ENCODE results near the gene CYP27C1. TPM values are rescaled to one million over a fixed set of nuclear protein-coding genes. Genes with fewer than 3 reads are reported as not detected.
"Not testable (repeated sequence)": the region's sequence is repeated elsewhere in the genome, so short reads cannot be mapped to it uniquely, and the experiment has no call there.

CYP27C1 gene
- total RNA-seq, 2 experiments from 2014 or later = not detected

DNA sequence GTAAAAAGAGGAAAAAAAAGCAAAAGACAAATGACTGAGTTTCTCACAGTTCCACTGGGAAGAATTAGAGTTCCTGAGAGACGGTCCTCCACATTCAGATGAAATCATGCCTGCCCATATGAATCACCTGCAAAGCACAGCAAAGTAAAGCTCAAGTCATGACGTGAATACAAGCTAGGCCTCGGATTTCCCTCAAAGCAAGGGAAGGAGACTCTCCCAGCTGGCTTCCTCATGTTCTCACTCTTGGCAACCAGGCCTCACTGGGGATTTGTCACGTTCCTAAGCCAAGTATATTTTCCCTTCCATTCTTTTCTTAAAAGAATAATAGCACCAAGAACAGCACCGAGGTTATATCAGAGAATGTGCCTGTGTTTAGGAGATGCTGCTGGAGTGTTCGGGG is 47.0 kb downstream of the CYP27C1 start:
- Mint-ChIP-seq H3K4me1 (no peaks in the 10 kb centered on the region), H3K36me3 (no peaks in the 10 kb centered on the region), H3K9me3 (no peaks in the 10 kb centered on the region), H3K27me3 (no peaks in the 10 kb centered on the region), H3K4me3 (no peak overlapping the region), H3K27ac (no peak overlapping the region)
- no peak for DNase-seq

DNA sequence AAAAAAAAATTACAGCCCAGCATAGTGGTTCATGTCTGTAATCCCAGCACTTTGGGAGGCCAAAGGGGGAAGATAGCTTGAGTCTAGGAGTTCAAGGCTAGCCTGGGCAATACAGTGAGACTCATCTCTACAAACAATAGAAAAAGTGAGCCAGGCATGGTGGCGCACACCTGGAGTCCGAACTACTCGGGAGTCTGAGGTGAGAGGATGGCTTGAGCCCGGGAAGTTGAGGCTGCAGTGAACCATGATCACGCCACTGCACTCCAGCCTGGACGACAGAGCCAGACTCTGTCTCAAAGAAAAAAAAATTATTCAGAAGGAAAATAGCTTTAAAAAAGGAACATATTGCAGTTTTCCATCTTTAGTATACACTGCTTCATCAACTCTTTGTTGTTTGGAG is 47.8 kb downstream of the CYP27C1 start:
- H3K4me1 Mint-ChIP-seq = no peaks in the 10 kb centered on the region
- H3K36me3 Mint-ChIP-seq = no peaks in the 10 kb centered on the region
- DNase-seq = no peak
- no peaks in the 10 kb centered on the region for H3K27me3 Mint-ChIP-seq
- no peak overlapping the region for H3K27ac Mint-ChIP-seq
- H3K4me3 Mint-ChIP-seq = no peak overlapping the region
- no peaks in the 10 kb centered on the region for H3K9me3 Mint-ChIP-seq

DNA sequence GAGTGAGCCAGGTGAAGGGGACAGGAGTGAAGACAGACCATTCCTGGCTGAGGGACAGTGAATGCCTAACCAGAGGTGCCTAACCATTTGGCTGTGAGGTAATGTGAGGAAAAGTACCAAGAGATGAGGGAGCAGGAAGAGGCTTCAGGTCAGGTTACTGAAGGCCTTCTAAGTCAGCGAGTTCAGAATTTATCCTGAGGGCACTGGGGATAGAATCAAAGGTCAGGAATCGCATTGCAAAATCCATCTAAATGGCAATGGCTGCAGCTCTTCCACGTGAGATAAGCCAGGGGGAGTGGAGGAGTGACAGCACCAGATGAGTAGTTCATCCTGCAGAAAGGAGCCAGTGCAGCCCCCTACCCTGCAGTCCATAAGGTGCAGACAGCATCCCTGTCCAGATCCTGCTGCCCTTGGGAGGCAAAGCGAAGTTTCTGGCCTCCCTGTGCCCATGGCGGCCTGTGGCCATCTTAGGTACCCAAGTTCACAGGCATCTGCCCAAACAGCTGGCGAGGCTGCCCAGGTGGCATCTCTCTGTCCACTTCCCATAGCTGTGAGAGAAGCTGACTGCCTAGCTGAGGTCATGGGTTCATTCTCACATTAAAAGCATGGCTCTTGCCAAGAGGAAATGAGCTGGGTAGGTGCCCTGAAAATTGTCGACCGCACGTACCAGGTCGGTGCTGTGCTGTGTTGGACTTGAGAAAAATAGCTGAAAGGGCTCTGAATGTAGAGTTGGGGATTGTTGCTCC is 49.5 kb downstream of the CYP27C1 start:
- H3K4me3 Mint-ChIP-seq = no peak overlapping the region
- H3K9me3 Mint-ChIP-seq = no peaks in the 10 kb centered on the region
- no peak overlapping the region for H3K27ac Mint-ChIP-seq
- H3K36me3 Mint-ChIP-seq = no peaks in the 10 kb centered on the region
- no peaks in the 10 kb centered on the region for H3K4me1 Mint-ChIP-seq
- no peak for DNase-seq
- no peaks in the 10 kb centered on the region for H3K27me3 Mint-ChIP-seq

DNA sequence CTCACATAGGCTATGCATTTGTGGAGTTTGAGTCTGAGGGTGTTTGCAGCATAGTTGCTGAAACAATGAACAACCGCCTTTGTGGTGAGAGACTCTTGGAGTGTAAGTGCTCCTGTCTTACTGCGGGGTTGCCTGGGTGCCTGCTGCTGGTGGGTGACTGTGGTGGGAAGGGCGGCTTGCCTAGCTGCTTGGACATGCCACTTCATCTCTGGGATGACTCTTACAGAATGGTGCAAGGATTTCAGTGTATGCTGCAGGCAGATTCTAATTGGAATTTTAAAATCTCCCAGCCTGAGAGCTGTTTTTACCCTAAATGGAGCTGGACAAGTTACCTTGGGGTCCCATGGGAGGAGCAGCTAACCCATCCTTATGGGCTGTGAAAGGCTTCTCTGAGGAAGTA is 50.1 kb downstream of the CYP27C1 start:
- Mint-ChIP-seq H3K36me3 (no peaks in the 10 kb centered on the region), H3K4me3 (no peak overlapping the region), H3K9me3 (no peaks in the 10 kb centered on the region), H3K27me3 (no peaks in the 10 kb centered on the region), H3K27ac (no peak overlapping the region), H3K4me1 (no peaks in the 10 kb centered on the region)
- no peak for DNase-seq

DNA sequence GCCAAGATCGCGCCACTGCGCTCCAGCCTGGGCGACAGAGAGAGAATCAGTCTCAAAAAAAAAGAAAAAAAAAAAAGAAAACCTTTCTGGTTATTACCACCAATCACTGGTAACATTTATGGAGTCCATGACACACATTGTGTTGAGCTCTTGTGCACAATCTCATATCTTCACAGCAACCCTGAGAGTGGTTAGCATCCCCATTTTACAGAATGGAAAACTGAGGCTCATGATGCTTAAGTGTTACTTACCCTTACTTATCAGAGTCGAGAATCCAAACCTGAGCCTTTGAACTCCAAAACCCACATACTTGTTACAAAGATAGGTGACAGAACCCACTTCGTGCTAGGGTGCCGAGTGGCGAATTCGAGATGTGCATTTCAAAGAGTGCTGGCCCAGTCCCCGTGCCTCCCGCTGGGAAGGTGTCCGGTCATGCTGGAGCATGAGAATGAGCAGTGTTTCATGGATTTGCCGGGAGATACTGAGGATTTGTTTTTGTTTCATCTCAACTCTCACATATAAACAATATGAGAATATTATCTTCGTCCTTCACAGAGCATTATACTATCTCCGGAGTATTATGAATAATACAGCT is 50.9 kb downstream of the CYP27C1 start:
- H3K9me3 Mint-ChIP-seq = no peaks in the 10 kb centered on the region
- H3K4me3 Mint-ChIP-seq = no peak overlapping the region
- no peaks in the 10 kb centered on the region for H3K27me3 Mint-ChIP-seq
- H3K36me3 Mint-ChIP-seq = no peaks in the 10 kb centered on the region
- no peak overlapping the region for H3K27ac Mint-ChIP-seq
- DNase-seq = no peak
- no peaks in the 10 kb centered on the region for H3K4me1 Mint-ChIP-seq

GRCh38 chr2:127166231-127166860 is 53.8 kb downstream of the CYP27C1 start:
- Mint-ChIP-seq H3K4me3 (no peak overlapping the region), H3K9me3 (no peaks in the 10 kb centered on the region), H3K27me3 (no peaks in the 10 kb centered on the region), H3K27ac (no peak overlapping the region), H3K36me3 (no peaks in the 10 kb centered on the region), H3K4me1 (no peaks in the 10 kb centered on the region)
- no peak for DNase-seq

DNA sequence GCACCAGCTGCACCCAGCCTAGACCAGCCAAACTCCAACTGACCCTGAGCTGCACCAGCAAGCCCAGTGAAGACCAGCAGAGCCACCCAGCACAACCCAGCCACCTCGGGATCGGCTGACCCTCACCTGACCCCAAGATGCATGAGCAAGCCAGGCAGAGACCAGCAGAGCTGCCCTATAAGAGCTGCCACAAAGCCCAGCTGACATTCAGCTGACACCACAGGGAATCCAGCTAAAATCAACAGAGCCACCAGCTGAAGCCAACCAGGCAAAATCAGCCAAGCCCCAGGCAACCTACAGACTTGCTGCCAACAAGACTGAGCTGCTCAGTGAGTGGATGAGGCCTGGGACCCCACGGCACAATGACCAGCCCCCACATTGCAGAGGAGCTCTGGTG is 54.6 kb downstream of the CYP27C1 start:
- no peaks in the 10 kb centered on the region for H3K36me3 Mint-ChIP-seq
- no peak overlapping the region for H3K27ac Mint-ChIP-seq
- no peaks in the 10 kb centered on the region for H3K27me3 Mint-ChIP-seq
- DNase-seq = no peak
- H3K9me3 Mint-ChIP-seq = no peaks in the 10 kb centered on the region
- H3K4me1 Mint-ChIP-seq = no peaks in the 10 kb centered on the region
- H3K4me3 Mint-ChIP-seq = no peak overlapping the region

DNA sequence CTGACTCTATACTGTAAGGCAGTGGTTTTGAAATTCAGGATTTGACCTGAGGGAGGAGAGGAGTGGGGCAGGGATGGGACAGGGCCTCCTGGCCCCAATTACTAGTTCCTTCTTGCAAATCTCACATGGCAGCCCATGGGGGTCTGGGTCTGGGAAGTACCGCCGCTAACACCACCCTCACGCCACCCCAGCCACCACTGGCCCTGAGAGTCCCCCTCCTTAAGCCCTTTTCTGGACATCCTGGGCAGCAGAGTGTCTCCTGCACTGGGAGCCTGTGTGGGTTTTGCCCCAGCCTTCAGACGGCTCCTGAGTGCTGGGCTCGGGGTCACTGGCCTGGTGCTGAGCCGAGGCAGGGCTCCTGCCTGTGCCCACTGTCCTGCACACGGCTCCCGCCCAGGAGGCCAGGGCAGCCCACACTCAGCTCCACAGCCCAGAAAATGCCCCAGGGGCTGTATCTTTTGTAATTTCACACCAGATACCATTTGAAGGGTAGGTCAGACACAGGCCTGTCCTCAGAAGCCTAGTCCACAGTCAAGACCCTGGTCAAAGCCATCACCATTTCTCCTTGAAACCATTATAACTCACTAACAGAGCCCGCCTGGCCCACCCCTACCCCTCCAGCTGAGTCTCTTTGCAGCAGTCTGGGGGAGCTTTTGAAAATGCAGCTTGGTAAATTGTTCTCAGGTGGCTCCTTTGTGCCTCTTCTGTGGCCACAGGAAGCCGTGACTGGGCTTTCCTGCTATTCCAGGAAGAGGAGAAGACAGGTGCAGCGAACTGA is 55.1 kb downstream of the CYP27C1 start:
- Mint-ChIP-seq H3K27ac (no peak overlapping the region), H3K4me3 (no peak overlapping the region), H3K36me3 (no peaks in the 10 kb centered on the region), H3K27me3 (no peaks in the 10 kb centered on the region), H3K4me1 (no peaks in the 10 kb centered on the region), H3K9me3 (no peaks in the 10 kb centered on the region)
- no peak for DNase-seq

DNA sequence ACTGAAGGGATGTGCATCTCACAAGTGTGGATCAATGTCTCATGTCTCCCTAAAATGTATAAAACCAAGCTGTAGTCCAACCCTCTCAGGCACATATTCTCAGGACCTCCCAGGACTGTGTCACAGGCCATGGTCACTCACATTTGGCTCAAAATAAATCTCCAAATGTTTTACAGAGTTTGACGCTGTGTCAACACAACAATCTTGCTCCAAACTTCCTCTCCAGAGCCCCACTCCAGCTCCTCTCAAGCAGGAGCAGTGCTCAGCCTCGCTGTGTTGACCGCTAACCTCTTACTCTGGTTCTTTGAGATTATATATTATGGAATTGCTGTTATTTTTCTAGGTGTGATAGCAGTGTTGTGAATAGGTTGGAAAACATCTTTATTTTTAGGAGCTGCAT is 56.2 kb downstream of the CYP27C1 start:
- Mint-ChIP-seq H3K4me3 (no peak overlapping the region), H3K27me3 (no peaks in the 10 kb centered on the region), H3K4me1 (no peaks in the 10 kb centered on the region), H3K27ac (no peak overlapping the region), H3K36me3 (no peaks in the 10 kb centered on the region), H3K9me3 (no peaks in the 10 kb centered on the region)
- no peak for DNase-seq

GRCh38 chr2:127163090-127163406 is 57.1 kb downstream of the CYP27C1 start:
- H3K36me3 Mint-ChIP-seq, DNase-seq, H3K9me3 Mint-ChIP-seq, H3K27me3 Mint-ChIP-seq, H3K27ac Mint-ChIP-seq, H3K4me3 Mint-ChIP-seq, H3K4me1 Mint-ChIP-seq: not testable (repeated sequence)

GRCh38 chr2:127162261-127163089 is 57.6 kb downstream of the CYP27C1 start:
- Mint-ChIP-seq H3K27ac (no peak overlapping the region), H3K36me3 (no peaks in the 10 kb centered on the region), H3K27me3 (no peaks in the 10 kb centered on the region), H3K9me3 (no peaks in the 10 kb centered on the region), H3K4me3 (no peak overlapping the region), H3K4me1 (no peaks in the 10 kb centered on the region)
- DNase-seq = no peak

GRCh38 chr2:127161176-127162136 is 58.6 kb downstream of the CYP27C1 start:
- no peak for DNase-seq
- no peaks in the 10 kb centered on the region for H3K27me3 Mint-ChIP-seq
- H3K27ac Mint-ChIP-seq = no peak overlapping the region

GRCh38 chr2:127160676-127161075 is 59.4 kb downstream of the CYP27C1 start:
- H3K4me1 Mint-ChIP-seq = no peaks in the 10 kb centered on the region
- H3K9me3 Mint-ChIP-seq = no peaks in the 10 kb centered on the region
- no peak overlapping the region for H3K27ac Mint-ChIP-seq
- H3K36me3 Mint-ChIP-seq = no peaks in the 10 kb centered on the region
- DNase-seq = no peak
- no peaks in the 10 kb centered on the region for H3K27me3 Mint-ChIP-seq
- no peak overlapping the region for H3K4me3 Mint-ChIP-seq

More at GRCh38 chr2:127161176-127162136, 58.6 kb downstream of the CYP27C1 start:
- Mint-ChIP-seq H3K36me3 (no peaks in the 10 kb centered on the region), H3K4me3 (no peak overlapping the region), H3K4me1 (no peaks in the 10 kb centered on the region), H3K9me3 (no peaks in the 10 kb centered on the region)

- H3K27ac Mint-ChIP-seq = no peak overlapping the region
- H3K4me1 Mint-ChIP-seq = no peaks in the 10 kb centered on the region
- H3K4me3 Mint-ChIP-seq = no peak overlapping the region
- H3K9me3 Mint-ChIP-seq = no peaks in the 10 kb centered on the region
- no peaks in the 10 kb centered on the region for H3K36me3 Mint-ChIP-seq
- no peaks in the 10 kb centered on the region for H3K27me3 Mint-ChIP-seq
- no peak for DNase-seq
Observed at GRCh38 chr2:127159543-127159942, 60.6 kb downstream of the CYP27C1 start.
